Measurements from ENCODE around the gene ATP2B2.

ATP2B2 gene

DNA sequence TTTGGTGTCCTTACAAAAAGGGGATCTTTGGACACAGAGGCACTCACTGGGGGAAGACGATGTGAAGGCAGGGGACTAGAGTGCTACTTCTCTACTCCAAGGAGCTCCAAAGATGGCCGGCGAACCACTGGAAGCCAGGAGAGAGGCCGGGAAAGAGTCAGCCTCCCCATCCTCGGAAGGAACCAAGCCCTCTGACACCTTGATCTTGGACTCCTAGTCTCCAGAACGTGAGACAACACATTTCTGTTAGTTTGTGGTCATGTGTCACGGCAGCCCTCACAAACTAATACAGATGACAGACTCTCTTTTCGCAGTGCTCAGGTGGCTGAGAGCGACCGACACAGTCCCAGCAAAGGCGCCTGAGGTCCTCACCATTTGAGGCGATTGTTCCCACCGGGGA, 24.4 kb upstream of the ATP2B2 start:
- DNase-seq, result no peak

DNA sequence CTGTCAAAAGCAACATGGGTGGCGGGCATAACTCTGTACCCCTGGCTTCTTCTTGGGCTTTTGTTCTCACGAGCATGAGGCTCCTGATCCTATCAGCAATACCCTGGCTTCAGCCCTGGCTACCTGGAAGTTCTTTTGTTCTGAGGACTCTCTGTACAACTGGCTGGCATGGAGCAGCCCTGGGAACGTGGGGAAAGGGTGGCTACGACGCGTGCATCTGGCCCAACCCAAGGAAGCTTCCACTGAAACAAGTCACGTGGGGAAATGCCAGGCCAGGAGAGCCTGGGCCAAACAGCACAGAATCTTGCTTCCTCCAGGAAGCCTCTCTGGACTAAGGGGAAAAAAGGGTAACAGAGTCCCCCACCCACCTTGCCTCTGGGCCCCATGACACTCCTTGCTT, 22.7 kb upstream of the ATP2B2 start:
- DNase-seq, result no peak

DNA sequence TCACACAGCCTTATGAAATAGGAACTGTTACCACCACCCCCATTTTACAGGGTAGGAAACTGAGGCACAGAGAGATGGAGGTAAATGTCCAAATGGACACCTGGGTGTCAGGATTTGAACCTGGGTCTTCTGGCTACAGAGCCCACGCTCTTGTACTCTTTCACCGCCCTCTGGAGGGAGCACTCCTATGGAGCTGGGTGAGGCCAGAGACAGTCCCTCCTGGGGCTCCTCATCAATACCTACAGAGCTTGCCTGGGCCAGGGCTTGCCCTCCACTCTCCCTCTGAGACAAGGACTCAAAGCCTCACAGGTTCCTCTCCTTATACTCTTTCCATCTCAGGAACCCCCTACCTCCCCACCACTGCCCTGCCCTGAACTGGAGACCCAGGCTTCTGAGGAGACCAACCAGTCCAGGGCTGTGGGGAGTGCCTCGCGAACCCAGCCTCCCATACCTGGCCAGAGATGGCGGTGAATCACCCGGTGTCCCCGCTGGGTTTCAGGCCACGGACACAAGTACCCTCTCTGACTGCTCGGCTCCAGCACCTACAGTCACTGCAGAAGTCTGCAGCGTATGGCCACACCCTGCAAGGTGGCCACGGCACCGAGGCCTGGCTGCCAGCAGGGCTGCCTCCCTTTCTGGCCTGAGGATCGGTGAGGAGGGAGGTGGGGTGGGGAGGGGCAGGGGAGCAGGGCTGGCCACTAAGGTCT, 22.1 kb upstream of the ATP2B2 start:
- no peak for DNase-seq

DNA sequence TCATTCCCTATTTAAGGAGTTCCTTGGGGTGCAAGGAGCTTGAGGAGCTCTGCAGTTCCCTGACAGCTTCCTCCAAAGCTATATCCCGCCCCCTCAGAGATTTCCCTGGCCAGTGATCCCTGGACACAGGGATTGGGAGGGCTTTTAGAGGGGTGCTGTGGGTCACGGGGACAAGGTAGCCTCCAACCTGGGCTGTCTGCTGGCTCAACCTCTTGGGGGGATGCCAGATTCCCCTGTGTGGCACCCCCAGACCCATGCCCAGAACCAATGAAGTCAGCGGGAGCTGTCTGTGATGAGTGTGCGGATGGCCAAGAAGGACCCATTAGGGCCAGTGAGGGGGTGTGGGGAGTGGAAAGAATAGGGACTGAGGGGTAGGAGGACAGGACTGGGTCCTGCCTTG, 21.0 kb upstream of the ATP2B2 start:
- DNase-seq, result no peak

GRCh38 chr3:10524799-10525301, 19.5 kb upstream of the ATP2B2 start:
- DNase-seq, result no peak

DNA sequence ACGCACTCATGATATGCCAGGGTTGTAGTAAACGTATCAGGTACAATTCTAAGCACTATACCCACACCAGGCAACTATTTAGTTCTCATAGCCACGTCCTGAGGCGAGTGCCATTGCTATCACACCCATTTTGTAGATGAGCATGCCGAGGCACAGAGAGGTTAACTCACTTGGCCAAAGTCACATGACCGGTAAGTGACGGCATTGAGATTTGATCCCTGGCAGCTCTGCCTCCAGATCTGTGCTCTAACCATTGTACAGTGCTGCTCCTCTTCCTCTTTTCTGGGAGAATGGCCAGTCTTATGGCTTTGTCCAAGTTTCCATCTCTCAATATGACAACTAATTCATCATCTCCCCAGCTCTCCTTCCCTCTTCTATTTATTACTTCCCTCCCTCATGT, 18.9 kb upstream of the ATP2B2 start:
- no peak for DNase-seq

GRCh38 chr3:10523561-10523960, 18.2 kb upstream of the ATP2B2 start:
- no peak for DNase-seq

DNA sequence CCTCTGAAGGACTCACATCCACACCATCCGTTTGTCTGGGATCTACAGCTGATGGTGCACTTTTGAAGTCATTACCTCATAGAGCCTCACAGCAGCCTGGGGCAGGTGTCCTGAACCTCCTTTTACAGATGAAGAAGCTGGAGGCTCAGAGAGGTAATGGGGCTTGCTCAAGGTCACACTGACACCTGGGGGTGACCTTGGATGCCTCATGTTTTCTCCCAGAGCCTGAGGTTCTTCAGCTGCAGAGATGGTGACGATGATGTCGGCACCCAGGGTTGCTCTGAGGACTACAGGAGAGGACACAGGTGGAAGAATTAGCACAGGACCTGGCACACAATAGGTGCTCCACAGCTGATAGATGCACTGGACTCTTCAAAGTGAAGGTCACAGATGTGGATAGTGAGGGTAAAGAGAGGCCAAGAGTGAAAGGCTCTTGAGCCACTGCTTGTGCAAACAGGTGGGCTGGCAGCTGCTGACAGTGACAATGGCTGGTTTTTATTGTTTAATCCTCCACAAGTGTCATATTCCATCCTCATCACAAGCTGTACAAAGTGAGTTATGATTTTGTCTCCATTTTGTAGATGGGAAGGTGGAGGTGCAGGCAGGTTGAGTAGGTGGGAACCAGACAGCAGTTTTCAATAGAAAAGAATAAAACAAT, 17.4 kb upstream of the ATP2B2 start:
- no peak for DNase-seq

DNA sequence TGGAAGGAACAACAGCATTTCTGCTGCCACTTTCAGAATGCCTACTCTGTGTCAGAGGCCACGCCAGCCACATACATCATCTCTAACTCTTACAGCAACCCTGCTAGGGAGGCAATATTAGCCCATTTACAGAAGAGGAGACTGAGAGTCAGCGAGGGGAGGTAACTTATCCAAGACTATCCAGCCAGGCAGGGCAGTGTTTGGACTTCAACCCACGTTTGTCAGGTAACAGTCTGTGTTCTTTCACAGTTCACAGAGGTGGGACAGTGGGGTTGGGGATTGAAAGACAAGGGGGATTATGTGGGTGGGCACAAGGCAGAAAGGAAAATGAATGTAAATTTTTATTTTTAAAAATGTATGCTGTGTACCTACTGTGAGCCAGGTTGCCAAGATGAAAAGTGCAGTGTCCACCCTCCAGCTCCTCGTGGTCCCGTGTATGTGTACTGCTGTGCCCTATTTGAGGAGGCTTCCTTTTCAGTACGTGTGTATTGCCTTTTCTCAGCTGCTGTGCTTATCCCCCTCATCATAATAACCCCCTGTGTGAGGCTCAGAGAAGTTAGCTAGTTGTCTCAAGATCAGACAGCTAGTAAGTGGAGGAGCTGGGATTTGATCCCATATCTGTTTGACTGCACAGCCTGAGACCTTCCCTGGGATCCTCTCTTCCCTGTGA, 16.5 kb upstream of the ATP2B2 start:
- DNase-seq, result no peak

GRCh38 chr3:10520072-10520471, 14.7 kb upstream of the ATP2B2 start:
- DNase-seq, result no peak

GRCh38 chr3:10519236-10519635, 13.8 kb upstream of the ATP2B2 start:
- DNase-seq, result no peak

GRCh38 chr3:10518506-10519150, 13.2 kb upstream of the ATP2B2 start:
- peak in 1 of 14 donors; percentile 16 for DNase-seq

DNA sequence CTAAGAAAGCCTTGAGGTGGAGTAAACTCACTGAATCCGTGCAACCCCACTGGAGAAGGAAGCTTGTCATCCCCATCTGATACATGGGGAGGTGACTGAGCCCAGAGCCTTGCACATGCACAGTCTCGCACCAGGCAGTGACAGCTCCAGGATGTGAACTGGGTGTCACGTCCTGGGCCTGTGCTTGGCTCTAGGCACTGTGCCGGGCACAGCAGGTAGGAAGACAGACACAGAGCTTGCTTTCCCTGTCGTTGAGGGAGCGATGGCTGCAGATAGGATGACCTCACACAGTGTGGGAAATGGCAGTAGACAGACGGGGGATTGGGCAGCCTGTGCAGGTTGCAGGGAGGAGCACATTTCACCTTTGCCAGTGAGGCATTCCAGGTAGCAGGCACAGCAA, 12.2 kb upstream of the ATP2B2 start:
- peak in 1 of 14 donors; percentile 81 for DNase-seq

DNA sequence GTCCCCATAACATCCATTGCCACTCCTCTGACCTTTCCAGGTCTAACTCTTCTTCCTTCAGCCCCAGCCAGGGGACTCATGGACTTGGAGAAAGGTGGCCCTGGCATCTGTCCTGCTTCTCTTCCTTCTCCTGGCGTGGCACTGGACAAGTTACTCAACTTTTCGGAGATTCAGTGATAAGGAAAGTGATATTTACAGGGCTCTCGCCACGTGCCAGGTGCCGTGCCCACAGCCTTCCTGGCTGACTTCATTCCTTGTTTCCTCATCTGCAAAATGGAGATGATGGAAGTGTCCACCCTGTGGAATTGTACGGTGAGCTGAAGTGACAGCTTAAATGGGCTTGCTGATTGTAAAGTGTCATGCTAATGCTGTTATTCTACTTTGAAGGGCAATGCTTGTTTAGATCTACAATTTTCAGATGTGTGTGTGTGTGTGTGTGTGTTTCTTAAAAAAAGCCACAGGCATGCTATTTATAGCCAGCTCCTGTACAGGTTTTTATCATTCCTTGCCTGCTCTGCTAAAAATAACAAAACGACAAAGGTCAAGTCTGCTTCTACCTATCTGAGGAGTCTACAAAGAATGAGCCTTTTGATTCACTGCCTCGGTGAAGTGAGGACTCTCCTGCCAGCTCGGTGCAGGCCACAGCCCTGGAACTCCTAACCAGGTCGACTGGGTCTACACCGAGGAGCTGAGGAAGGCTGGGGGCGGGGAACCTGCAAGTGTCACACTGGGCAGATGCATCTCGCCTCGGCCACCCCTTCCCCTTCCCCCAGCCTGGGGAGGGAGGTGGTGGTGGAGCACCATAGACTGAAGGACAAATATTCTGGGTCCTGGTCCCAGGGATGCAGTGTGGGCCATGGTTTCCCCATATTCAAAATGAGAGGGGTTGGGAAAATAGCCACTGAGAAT, 11.4 kb upstream of the ATP2B2 start:
- no peak for DNase-seq

DNA sequence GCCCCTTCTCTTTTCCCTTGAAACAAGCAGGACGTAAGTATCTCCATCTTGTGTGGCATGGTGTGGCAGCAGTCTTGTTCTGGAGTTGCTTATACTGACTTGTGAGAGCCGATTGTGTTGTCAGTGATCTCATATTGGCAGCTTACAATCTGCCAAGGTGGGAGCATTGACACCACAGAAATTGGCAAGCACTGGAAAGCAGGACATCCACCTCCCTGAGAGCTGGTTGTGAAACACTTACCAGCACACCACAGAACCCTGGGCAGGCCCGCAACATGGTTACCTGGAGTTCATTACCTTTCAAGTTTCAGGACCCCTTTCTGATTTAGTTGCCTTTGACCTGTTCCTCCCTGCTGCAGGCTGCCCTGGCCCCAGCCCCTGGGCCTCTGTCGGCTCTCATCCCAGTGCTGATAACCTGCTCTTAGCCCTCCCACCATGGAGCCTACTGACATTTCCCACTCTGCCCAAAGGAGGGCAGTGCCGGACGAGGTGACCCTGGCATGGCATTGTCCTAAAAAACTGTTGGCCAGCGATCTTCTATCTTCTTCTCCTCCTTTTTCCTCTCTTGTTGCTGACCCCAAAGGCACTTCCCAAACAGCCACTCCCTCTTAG, 10.6 kb upstream of the ATP2B2 start:
- no peak for DNase-seq

- no peak for DNase-seq
These were observed 10.0 kb upstream of the ATP2B2 start for GRCh38 chr3:10515396-10515795.

DNA sequence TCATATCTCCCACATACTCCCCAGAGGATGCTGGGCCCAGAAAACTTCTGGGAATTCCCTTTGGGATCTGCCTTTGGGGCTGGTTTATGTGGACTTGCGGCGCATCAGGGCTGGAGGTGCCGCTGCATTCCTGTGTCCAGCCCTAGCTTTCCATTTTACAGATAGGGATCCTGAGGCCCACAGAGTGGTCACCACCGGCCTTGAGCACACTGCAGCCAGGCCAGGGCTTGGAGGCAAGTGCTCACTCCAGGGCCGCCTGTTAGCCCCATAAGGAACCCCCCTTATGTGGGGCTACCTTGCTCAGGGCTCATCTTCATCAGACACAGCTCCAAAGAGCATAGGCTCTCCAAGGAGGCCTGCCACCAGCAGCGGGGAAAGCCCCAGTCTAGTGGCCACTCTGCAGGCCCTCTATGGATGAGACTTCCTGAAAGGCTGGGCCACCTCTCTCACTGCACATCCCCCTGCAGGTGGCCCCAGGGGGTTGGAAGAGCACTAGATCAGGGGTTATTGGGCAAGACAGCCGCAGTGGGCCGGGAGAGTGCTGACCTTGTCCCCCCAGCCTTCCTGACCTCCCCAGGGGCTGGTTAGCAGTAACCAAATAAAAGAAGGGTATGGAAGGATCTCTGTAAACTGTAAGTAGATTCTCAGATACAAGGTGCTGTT, 9.2 kb upstream of the ATP2B2 start:
- no peak for DNase-seq

GRCh38 chr3:10513306-10513705, 7.9 kb upstream of the ATP2B2 start:
- DNase-seq, result no peak

DNA sequence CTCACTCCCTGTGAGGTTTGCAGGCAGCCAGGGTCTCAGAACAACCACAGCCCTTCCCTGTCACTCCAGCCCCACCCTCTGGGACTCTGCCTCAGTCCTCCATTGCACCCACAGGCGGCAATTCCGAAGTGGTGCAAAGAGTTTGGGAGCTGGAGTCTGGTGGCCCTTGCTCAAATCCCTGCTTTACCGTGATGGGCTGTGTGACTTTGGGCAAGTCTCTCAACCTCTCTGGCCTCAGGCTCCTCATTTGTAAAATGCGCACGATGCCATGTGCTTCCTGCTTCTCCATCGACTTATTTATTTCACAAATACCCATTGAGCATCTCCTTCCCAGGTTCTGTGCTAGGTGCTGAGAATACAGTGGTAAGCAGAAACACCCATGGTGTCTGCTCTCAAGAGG, 7.3 kb upstream of the ATP2B2 start:
- DNase-seq, result no peak

DNA sequence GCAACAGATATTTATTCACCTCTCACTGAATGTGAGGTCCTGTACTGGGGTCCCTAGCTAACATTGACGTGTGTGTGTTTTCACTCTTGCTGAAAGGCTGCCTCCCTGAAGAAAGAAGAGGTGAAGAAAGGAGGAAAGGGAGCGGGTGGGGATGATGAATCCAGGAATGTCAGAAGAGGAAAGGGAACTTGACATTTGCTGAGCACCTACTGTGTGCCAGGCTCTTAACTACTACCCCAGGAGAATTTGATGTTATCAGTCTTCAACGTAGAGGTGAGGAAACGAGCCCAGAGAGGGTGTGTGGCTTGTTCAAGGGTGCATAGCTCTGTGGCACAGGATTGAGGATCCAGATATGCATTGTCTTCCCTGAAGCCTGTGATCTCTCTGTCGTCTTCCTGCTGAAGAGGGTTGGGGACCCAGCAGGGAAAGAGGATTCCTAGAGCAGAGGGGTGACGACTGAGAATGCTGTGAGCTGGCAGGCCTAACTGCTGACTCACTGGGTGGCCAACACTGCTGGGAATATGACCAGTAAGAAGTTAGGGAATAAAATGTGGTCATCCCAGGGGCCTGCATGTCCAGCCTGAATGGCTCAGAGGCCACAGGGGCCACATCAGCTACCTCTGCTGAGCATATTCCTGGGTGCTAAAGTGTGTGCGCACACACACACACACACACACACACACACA, 6.6 kb upstream of the ATP2B2 start:
- no peak for DNase-seq
